ENCODE data around the gene IFI27L2.

GRCh38 chr14:94088516-94088915 lies 40.9 kb downstream of the IFI27L2 start:
- TF ChIP-seq GABPA (IDR thresholded peaks at IDR 0.05; ENCODE audit: borderline replicate concordance, insufficient read depth, low read length): no peak
- TF ChIP-seq CTCF (IDR thresholded peaks at IDR 0.05; ENCODE audit: control extremely low read depth in 1 of 3, insufficient read depth in 1 of 3, low read depth in 1 of 3, low read length in 3 of 3): no peak
- no peak for TF ChIP-seq KDM1A (IDR thresholded peaks at IDR 0.05; ENCODE audit: borderline replicate concordance, low read length)
- no peak for TF ChIP-seq POLR2A (IDR thresholded peaks at IDR 0.05; ENCODE audit: control extremely low read depth in 1 of 2, low read depth in 2 of 2, low read length in 2 of 2)
- no peak for TF ChIP-seq SIX5 (IDR thresholded peaks at IDR 0.05; ENCODE audit: low read depth, low read length)
- TF ChIP-seq MAX (IDR thresholded peaks at IDR 0.05): no peak
- no peak for TF ChIP-seq CHD1 (IDR thresholded peaks at IDR 0.05; ENCODE audit: low read depth, low read length)
